ENCODE results near the gene PLXNC1.

GRCh38 chr12:94152292-94153078, 4.1 kb downstream of the PLXNC1 start:
- no peak for TF ChIP-seq POLR2A (IDR thresholded peaks at IDR 0.05)
- no peak for TF ChIP-seq CTCF (IDR thresholded peaks at IDR 0.05)
